Liver (tissue), 3 donors: ENCODE data around the gene MTMR1.

Source experiments
- ATF3 ChIP-seq: IDR thresholded peaks from 2 replicates; pipeline ENCODE4 v1.6.1; 2016; ENCODE audit warnings: antibody characterized with exemption
- CTCF ChIP-seq: fragments of 150-350 bp; IDR thresholded peaks from 2 replicates; pipeline ENCODE4 v1.5.1; 2017; ENCODE audit warnings: improper control_type of control experiment, low read depth, low read length; ENCODE audit not compliant: missing input control
- EGR1 ChIP-seq, 2 donors: IDR thresholded peaks; 2 replicates each; pipeline ENCODE4 v1.6.1; 2016 to 2018; ENCODE audit warnings: antibody characterized with exemption in 2 of 2, low read depth in 2 of 2
- JUND ChIP-seq, 2 donors: IDR thresholded peaks; 2 replicates each; pipeline ENCODE4 v1.6.1; 2016; ENCODE audit warnings: antibody characterized with exemption in 2 of 2
- SP1 ChIP-seq: IDR thresholded peaks from 2 replicates; pipeline ENCODE4 v1.6.1; 2018; ENCODE audit warnings: antibody characterized with exemption, mild to moderate bottlenecking
- donor health status: healthy.
- donor health status: healthy.

- no peak for TF ChIP-seq CTCF
- no peak for TF ChIP-seq SP1
- no peak for TF ChIP-seq JUND (IDR thresholded peaks at IDR 0.05)
- no peak for TF ChIP-seq ATF3
- no peak for TF ChIP-seq EGR1 (IDR thresholded peaks at IDR 0.05; ENCODE audit: low read depth in 2 of 2)
These were observed 1.7 kb downstream of the MTMR1 start for GRCh38 chrX:150694738-150695410.
